Measurements from ENCODE around the gene SEMA7A.

SEMA7A gene

GRCh38 chr15:74414603-74415338 is 19.0 kb downstream of the SEMA7A start:
- DNase-seq: no peak

GRCh38 chr15:74414081-74414580 is 19.6 kb downstream of the SEMA7A start:
- no peak for DNase-seq

- DNase-seq: no peak
Observed at GRCh38 chr15:74413350-74414080, 20.2 kb downstream of the SEMA7A start.

GRCh38 chr15:74412159-74412558 is 21.6 kb downstream of the SEMA7A start:
- no peak for DNase-seq

GRCh38 chr15:74411686-74412085 is 22.1 kb downstream of the SEMA7A start:
- no peak for DNase-seq

- DNase-seq: no peak
Observed at GRCh38 chr15:74410502-74410901, 23.3 kb downstream of the SEMA7A start.

- DNase-seq: no peak
Observed at GRCh38 chr15:74409225-74409624, 24.5 kb downstream of the SEMA7A start.

GRCh38 chr15:74408815-74409214 is 24.9 kb downstream of the SEMA7A start:
- no peak for DNase-seq

- DNase-seq: no peak
Observed at GRCh38 chr15:74408385-74408784, 25.4 kb downstream of the SEMA7A start.

GRCh38 chr15:74406992-74407705 is 26.6 kb downstream of the SEMA7A start:
- DNase-seq: peak; percentile 17

GRCh38 chr15:74406517-74406916 is 27.2 kb downstream of the SEMA7A start:
- DNase-seq: no peak

GRCh38 chr15:74405823-74406222 is 27.9 kb downstream of the SEMA7A start:
- DNase-seq: no peak

- DNase-seq: no peak
Observed at GRCh38 chr15:74403991-74404563, 29.7 kb downstream of the SEMA7A start.

GRCh38 chr15:74403588-74403919 is 30.2 kb downstream of the SEMA7A start:
- no peak for DNase-seq

- no peak for DNase-seq
Observed at GRCh38 chr15:74402873-74403587, 30.7 kb downstream of the SEMA7A start.

- no peak for DNase-seq
Observed at GRCh38 chr15:74402337-74402841, 31.4 kb downstream of the SEMA7A start.

GRCh38 chr15:74400915-74401757 is 32.6 kb downstream of the SEMA7A start:
- DNase-seq: peak; percentile 9

- DNase-seq: no peak
Observed at GRCh38 chr15:74400313-74400860, 33.4 kb downstream of the SEMA7A start.

- DNase-seq: no peak
Observed at GRCh38 chr15:74399511-74400312, 34.0 kb downstream of the SEMA7A start.

- no peak for DNase-seq
Observed at GRCh38 chr15:74399100-74399499, 34.7 kb downstream of the SEMA7A start.

Measured in NCI-H146 (cell line).